Body of pancreas (tissue), 4 donors: ENCODE results near the gene MPP1.

ENCODE experiments used
- CTCF ChIP-seq, 7 experiments: fragments of 450-650 bp in 4 of 7; fragments of 200-600 bp in 3 of 7; sonication (generic) in 3 of 7; IDR thresholded peaks; one replicate each; pipeline ENCODE4 v1.5.1; 2016 to 2019; ENCODE audit warnings: antibody characterized with exemption in 7 of 7
- POLR2A ChIP-seq, 3 donors: fragments of 450-650 bp; IDR thresholded peaks; one replicate each; pipeline ENCODE4 v1.6.1; 2016; ENCODE audit warnings: antibody characterized with exemption in 3 of 3, mild to moderate bottlenecking in 2 of 3

- no peak for TF ChIP-seq CTCF (IDR thresholded peaks at IDR 0.05)
- no peak for TF ChIP-seq POLR2A (IDR thresholded peaks at IDR 0.05)
Observed at GRCh38 chrX:154828016-154828408, 22.7 kb upstream of the MPP1 start.
